Breast epithelium (tissue), 3 donors: ENCODE results near the gene ANGPTL2.

Experiments used
- POLR2A ChIP-seq: fragments of 450-650 bp; IDR thresholded peaks from one replicate; pipeline ENCODE4 v1.6.1; 2016; ENCODE audit warnings: antibody characterized with exemption, mild to moderate bottlenecking, moderate library complexity
- POLR2AphosphoS5 ChIP-seq, 3 donors: sonication (generic); formaldehyde crosslinking; IDR thresholded peaks; one replicate each; pipeline ENCODE4 v1.6.1; 2017; ENCODE audit warnings: antibody characterized with exemption in 3 of 3
- TF ChIP-seq, protein P1 (sequence below), 3 donors: fragments of 450-650 bp; IDR thresholded peaks; one replicate each; pipeline ENCODE4 v1.5.1; 2016 to 2017; ENCODE audit warnings: antibody characterized with exemption in 3 of 3, mild to moderate bottlenecking in 3 of 3, moderate library complexity in 3 of 3

DNA sequence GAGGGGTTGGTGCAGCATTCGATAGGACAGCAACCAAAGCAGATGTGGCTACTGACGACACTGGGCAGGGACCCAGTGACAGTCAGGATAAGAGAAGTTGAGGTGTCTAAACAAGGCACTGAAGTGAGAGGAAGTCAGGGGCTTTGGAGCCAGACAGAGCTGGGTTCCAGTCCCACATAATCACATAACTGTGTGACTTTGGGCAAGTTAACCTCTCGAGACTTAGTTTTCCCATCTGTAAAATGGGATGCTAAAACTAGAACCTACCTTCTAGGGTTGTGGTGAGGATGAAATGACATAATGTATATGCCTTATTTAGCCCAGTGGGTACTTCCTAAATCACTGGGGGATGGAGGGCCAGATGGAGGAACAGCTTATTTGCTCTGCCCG, 3.1 kb downstream of the ANGPTL2 start:
- TF ChIP-seq POLR2A = no peak
- TF ChIP-seq, protein P1, sequence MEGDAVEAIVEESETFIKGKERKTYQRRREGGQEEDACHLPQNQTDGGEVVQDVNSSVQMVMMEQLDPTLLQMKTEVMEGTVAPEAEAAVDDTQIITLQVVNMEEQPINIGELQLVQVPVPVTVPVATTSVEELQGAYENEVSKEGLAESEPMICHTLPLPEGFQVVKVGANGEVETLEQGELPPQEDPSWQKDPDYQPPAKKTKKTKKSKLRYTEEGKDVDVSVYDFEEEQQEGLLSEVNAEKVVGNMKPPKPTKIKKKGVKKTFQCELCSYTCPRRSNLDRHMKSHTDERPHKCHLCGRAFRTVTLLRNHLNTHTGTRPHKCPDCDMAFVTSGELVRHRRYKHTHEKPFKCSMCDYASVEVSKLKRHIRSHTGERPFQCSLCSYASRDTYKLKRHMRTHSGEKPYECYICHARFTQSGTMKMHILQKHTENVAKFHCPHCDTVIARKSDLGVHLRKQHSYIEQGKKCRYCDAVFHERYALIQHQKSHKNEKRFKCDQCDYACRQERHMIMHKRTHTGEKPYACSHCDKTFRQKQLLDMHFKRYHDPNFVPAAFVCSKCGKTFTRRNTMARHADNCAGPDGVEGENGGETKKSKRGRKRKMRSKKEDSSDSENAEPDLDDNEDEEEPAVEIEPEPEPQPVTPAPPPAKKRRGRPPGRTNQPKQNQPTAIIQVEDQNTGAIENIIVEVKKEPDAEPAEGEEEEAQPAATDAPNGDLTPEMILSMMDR (IDR thresholded peaks at IDR 0.05) = no peak
- no peak for TF ChIP-seq POLR2AphosphoS5 (IDR thresholded peaks at IDR 0.05)
